ENCODE results near the gene DIS3L2.
A peak's percentile ranks its signal among the peaks of the same experiment; 100 is the strongest.
"Not testable (repeated sequence)": the region's sequence is repeated elsewhere in the genome, so short reads cannot be mapped to it uniquely, and the experiment has no call there.

DIS3L2 gene

DNA sequence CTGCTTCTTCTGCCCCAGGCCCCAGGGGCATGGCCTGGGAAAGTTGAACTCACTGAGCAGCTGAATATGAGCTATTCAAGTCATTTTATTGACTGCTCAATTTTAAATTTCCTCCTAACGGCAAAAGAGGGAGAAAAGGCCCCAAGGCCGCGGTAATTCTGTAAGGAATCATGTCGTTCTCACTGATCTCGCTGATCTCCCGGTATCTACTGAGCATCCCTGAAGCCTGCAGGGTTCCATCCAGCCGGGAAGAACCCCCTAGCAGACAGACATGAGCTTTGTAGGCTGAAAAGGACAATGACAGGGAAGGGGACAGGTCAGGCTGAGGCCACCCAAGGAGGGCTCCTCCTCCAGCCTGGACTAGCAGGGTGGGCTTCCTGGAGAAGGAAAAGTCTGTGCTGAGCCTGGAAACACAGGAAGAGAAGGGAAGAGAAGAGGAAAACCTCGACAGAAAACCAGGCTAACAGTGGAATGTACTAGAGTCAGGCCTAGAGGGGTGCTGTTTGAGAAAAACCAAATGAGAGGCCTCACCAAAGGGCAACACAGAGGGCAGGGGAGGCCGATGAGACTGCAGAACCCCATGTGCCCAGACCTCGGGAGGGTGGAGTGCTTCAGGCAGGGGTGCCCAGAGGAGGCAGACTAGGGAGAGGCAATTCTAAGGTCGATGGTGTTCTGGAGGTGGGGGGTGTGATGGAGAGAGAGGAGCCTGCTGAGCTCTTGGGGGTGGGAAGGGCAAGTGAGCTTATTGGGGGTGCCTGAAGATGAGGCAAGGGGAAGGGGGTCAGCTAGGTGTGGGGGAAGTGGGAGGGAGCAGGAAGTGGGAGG is 32.4 kb upstream of the DIS3L2 start:
- FAIRE-seq (no peak), DNase-seq (ENCODE audit: low spot score) (no peak)

DNA sequence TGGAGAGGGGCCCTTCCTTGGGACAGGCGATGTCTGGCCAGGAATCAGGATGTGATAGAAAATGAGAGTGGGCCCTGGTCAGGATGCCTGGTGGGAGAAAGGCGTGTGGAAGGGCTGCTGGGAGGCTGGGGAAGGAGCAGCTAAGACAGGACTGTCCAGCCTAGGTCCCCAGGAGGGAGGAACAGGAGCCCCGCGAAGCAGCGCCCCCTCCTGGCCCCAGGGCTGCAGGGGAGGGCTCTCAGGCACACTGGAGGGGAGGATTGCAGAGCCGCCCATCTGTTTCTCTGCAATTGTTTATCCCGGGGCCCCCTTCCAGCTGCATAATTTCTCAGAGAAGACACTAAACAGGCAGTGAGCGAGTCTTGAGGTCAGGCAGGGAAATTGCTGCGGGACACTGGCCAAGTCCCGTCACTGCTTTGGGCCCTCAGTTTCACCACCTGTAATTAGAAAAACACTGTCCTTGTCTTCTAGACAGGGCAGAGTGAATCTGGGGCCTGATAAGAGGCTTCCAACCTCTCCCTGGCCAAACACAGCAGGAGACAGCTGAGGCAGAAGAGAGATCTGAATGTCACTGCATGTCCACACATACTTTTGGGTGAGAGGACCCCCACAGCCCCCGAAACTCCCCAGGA is 31.4 kb upstream of the DIS3L2 start:
- DNase-seq (ENCODE audit: low spot score) (no peak), FAIRE-seq (no peak)

DNA sequence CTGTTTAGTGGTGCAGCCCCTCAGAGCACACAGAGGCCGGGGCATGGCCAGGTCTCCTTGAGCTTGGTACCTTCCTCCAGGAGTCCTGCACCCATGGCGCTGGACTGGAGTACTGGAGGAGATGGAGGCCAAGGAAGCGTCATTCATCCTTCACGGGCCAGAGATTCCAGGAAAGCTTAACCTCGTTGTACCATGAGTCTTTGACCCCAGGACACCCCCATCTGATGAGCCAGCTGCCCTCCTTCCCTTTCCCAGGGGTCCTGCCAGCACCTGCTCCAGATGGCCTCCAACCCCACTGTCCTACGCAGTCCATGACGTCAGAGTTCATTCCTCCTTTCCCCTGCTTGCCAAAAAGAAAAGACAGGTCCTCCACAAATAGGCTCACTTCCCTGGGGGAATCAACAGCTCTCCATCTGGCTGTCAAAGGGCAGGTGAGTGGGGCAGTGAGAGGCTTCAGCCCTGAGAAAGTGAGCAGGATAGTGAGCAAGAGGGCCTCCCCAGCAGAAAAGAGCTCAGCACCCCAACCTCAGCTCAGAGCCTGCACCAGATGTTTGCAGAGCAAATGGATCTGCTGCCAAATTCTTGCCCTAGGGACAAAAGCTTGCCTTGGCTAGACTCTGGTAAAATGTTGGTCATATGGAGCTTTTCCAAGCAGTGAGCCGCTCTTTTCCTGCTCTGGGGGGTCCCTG is 30.8 kb upstream of the DIS3L2 start:
- no peak for FAIRE-seq
- DNase-seq (ENCODE audit: low spot score): no peak

DNA sequence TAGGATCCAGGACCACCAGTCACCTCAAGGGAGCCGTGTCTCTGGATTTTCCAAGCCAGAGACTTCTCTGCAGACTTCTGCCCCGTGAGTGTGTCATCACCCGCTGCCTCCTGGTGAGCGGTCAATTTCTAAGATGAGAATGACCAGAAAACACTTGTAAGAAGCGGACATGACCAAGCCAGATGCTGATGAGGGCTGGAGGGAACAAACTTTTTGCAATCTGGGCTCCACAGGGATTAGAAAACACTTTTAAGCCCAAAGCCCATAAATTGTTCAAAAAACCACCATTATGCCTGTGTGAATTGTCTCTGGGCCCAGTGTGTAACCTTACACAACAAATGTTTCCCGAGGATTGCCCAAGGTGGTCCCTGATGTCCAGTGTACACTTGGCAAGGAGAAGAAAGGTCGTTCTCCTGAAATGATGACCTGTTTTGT is 30.0 kb upstream of the DIS3L2 start:
- DNase-seq (ENCODE audit: low spot score) (no peak), FAIRE-seq (no peak)

DNA sequence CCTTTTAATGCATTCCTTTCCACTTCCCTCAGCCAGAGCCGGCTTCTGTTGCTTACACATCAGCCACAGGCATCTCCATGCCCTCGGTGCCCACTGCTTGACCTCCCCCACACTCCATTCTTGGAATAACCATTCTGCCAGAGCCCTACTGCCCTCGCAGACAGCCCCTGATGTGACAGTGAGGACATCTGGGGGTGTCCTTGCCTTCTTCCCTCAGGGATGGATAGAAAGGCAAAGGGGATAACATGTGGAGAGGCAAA is 28.9 kb upstream of the DIS3L2 start:
- DNase-seq (ENCODE audit: low spot score) (peak; percentile 27), FAIRE-seq (no peak)

DNA sequence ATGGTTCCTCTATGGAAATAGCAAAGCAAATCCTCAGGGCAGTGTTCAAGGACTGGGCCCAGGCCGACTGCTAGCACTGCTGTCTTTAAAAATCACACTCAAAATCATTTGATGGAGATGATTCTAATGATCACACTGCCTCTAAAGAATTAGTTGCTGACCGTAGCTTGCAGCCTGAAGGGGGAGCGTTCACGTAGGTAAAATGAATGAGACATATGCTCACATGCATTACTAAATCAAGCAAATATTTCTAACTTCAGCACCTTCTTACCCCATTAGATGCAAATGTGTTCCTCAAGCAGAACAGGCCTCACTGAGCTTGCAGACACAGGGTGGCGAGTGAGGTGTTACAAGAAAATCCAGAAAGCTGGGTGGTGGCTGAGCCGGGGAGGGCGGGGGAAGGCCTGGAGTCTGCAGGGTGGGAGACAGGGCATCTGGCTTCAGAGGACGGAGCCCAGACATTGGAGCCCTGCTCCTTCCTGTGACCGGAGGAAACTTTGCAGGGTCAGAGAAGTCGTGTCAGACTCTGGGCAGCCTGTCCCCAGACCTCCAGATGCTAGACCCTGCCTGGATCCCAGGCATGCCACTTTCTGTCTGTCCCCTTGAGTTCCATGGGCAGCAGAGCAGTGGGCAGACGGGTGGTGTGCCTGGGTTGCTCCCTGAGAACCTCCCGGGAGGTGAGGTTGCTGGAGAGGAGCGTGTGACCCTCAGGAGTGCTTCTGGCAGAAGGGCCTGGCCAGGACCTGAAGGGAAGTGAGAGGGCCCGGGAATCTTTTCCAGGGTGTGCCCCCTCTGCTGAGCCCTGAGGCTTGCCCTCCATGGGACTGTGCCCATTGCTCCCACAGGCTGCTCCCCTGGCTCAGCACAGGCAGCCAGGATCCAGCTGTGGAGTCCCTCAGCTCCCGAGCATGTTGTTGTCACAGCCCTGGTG is 28.3 kb upstream of the DIS3L2 start:
- no peak for FAIRE-seq
- no peak for DNase-seq (ENCODE audit: low spot score)

DNA sequence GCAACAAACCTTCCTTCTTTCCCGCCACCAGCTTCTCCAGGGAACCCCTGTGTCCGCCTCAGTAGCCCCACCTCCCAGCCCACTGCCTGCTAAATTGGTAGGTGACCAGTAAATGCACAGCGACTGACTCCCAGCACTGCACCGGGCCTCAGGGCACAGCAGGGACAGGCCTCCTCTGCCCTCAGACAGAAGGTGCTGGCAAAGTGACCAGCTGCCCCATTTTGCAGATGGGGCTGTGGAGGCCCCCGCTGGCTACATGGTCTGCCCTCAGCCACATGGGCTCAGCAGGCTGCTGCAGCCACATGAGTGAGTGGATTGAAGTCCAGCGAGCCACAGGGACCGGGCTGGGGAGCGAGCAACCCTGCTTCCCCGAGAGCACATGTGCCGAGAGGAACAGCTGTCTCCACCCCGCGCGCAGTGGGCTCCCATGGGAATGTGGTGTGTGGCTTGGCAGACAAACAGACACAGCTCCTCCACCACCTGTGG is 27.6 kb upstream of the DIS3L2 start:
- DNase-seq (ENCODE audit: low spot score): no peak
- FAIRE-seq: no peak

DNA sequence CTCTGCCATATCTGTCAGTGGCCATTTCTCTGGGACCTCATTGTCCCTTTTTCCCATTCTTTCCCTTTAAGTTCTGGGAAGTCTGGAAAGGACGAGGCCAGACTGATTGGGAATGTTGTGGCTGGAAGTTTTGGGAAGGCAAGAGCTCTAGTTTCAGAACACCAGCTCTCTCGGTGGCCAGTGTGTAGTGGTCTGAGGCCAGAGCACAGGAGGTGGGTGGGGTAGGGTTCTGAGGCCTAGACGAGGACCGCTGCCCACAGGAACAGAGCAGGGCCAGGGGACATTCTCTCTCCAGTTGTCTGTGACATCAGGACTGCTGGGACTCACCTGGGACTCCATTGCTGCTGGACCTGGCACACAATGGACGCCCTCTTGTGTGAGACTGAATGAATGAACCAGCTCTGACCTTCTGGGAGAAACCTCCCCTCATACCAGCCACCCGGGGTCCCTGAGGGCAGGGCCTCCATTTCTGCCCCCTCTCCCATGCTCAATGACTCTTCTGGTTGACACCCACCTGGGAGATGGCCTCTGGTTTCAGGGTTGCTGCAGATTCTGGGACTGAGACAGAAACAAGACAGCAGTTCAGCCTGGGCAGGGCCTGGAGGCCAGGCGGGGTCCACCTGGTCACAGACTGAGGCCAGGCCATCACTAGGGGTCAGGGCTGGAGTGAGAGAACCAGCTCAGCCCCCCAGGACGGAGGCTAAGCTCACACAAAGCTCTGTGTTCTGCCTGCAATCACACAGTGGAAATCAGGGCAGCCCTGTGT is 26.9 kb upstream of the DIS3L2 start:
- no peak for DNase-seq (ENCODE audit: low spot score)
- FAIRE-seq: no peak

DNA sequence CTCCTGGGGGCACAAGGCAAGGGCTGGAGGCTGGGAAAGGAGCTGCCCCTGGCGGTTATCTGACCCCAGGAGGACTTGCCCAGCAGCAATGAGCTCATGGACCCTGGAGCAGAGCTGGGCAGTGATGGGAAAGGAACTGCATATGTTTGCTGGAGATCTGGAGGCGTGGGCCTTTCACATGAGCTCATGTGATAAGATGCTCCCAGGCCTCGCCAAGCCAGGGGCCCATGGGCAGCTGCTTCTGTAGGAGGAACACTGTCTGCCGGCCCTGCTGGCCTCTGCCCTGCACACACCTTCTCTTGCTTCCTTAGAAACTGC is 26.3 kb upstream of the DIS3L2 start:
- FAIRE-seq: no peak

DNA sequence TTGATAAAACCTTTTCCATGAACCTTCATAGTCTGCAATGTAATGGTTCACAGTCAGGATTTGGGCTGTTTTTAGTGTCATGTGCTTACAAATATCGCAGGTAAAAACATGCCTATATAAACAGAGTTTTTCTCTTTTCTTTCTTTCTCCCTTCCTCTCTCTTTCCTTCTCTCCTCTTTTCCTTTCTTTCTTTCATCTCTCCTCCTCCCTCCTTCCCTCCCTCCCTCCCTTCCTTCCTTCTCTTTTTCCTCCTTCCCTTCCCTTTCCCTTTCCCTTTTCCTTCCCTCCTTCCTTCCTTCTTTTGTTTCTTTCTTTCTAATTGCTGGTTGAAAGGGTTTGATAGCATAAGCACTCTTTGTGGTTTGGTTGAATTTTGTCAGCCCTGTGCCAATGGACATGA is 25.7 kb upstream of the DIS3L2 start:
- DNase-seq (ENCODE audit: low spot score) (no peak), FAIRE-seq (no peak)

More for the DNA sequence above, 26.3 kb upstream of the DIS3L2 start:
- no peak for DNase-seq (ENCODE audit: low spot score)

DNA sequence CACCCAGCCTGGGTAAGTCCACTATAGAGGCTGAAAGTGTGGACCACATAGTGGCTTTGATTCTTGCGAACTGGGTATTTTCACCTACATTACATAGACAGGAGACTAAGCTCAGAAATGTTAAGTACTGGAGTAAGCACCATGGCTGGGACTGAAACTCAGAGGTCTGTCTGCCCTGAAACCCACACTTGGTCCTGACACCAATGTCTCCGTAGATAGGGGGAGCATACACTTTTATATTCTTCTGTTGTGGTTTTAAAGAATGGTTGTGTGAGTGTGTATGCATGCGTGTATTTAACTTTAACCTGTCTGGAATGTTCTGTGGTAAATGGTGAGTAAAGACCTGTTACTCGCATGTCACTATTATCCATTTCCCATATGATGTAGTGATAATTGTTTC is 25.0 kb upstream of the DIS3L2 start:
- DNase-seq (ENCODE audit: low spot score): peak; percentile 14
- FAIRE-seq: no peak

DNA sequence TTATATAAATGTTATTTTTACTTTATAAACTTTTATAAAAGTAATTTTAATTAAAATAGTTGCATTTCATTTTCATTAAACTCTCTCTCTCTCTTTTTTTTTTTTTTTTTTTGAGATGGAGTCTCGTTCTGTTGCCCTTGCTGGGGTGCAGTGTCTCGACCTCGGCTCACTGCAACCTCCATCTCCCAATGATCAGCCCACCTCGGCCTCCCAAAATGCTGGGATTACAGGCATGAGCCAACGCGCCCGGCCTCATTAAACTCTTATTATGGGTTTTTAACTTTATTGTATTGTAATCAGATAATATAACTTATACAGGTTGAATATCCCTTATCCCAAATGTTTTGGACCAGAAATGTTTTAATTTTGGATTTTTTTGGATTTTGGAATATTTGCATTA is 24.5 kb upstream of the DIS3L2 start:
- DNase-seq (ENCODE audit: low spot score) (no peak), FAIRE-seq (no peak)

DNA sequence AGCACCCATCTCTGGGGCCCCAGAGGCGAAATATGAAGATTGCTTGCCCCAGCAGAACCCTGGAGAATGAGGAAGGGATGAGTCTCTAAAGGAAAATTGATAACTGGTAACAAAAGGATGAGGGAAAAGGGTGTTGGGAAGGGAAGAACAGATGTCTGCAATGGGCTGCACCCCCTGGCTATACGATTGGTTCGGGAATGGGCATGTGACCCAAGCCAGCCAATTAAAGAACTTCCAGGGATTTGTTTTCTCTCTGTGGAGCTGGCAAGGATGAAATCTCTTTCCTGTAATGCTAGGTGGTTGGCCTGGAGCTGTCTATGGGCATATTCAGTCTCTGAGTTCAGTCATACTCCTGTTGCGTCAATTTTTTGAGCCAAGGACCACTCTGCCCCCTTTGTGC is 22.5 kb upstream of the DIS3L2 start:
- DNase-seq (ENCODE audit: low spot score): no peak
- no peak for FAIRE-seq

DNA sequence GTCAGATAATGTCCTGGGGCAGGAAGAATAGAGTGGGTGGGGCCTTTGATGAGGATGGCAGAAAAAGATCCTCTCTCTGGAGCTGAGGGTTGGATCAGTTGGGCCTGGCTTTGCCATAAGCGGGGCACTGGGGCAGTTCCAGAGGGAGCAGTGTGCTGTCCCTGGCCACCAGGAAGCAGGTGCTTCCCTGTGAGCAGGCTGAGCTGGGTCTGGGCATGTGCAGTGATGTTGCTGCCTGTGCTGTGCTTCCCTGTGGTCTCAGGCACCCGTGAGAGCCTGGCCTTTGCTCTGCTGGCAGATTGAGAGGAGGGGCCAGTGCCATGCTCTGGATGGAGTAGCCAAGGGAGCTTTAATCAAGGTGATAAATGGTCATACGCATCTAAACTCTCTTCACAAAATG is 20.7 kb upstream of the DIS3L2 start:
- FAIRE-seq: no peak
- no peak for DNase-seq (ENCODE audit: low spot score)

DNA sequence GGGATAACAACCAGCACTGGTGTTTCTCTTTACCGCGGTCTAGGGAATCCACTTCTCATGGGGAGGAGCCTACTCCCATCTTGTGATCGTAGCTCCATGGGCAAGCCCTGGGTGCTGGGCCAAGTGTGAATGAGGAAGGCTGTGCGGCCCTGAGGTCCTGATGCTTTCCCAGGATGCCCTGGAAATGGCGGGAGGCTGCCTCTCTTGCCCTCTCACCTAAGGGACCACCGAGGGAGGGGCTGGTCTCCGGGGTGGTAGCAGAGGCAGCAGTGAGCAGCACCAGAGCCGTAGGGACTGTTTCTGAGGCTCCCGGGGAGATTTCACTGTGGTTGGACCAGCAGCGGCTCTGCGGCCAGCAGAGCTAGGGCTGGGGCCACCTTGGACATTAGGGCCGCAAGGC is 19.8 kb upstream of the DIS3L2 start:
- DNase-seq (ENCODE audit: low spot score) (no peak), FAIRE-seq (no peak)

DNA sequence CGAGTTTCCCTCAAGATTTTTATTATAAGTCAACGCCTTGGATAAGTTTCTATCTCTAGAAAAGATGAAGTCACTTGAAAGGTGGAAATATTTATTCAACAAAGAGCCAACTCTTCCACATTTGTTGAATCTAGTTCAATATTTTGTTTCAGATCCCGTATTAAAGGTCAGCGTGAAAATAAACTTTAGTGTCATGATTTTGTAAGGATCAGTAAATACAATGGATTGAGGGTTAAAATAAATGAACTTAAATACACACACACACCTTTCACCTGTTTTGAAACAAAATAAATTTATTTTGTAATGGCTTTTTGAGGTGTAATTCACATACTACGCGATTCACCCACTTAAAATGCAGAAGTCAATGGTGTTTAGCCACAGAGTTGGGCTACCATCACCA is 19.3 kb upstream of the DIS3L2 start:
- no peak for DNase-seq (ENCODE audit: low spot score)
- no peak for FAIRE-seq

DNA sequence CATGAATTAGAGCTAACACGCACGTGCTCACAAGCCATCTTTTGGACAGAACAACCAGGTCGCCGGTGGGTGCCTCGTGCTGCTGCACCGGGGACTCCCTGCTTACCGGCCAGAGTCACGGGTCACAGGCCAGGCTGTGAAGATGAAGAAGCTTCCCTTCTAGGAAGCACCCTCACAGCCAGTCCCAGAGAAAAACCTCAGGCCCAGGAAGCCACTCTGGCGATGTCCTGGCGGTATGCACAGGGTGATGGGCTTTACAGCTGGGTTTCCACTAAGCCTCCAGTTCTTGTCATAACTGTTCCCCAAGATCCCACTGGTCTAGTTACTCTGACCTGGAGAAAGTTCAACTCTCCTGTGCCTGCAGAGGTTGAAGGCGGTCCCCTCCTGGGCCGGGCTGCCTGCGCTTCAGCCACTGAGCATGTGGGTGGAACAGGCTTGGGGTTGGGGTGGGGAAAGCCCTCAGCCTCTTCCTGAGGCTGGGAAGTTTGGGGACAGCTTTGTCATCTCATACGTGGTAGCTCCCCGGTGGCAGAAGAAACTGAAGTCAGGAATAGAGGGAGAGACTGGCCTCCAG is 15.2 kb upstream of the DIS3L2 start:
- DNase-seq (ENCODE audit: low spot score) (no peak), FAIRE-seq (no peak)

DNA sequence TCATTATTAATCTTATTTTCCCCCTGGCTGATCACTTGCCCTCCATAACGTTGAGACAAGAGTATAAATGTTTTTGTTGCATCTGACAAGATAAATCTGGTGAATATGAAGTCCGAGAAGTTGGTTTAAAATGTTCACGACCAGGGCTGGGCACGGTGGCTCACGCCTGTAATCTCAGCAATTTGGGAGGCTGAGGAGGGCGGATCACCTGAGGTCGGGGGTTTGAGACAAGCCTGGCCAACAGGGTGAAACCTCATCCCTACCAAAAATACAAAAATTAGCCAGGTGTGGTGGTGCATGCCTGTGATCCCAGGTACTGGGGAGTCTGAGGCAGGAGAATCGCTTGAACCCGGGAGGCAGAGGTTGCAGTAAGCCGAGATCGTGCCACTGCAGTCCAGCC is 14.4 kb upstream of the DIS3L2 start:
- not testable (repeated sequence) for DNase-seq (ENCODE audit: low spot score); FAIRE-seq

DNA sequence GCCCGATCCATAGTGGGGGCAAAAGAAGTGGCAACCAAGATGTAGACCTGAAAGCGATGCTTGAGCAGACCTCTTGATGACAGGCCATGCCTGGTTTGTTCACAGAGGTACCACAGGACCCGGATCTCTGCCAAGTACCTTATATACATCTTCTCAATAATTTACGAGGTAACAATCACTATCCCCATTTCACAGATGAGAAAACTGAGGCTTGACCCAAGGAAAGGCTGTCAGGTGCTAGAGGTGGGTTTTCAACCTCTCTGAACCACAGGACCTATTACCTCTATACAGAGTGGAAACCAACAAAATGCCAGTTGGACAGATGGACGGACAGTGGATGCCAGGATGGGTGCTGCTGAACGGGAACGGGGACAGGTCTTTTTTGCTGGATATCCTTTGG is 13.8 kb upstream of the DIS3L2 start:
- FAIRE-seq (no peak), DNase-seq (ENCODE audit: low spot score) (no peak)

DNA sequence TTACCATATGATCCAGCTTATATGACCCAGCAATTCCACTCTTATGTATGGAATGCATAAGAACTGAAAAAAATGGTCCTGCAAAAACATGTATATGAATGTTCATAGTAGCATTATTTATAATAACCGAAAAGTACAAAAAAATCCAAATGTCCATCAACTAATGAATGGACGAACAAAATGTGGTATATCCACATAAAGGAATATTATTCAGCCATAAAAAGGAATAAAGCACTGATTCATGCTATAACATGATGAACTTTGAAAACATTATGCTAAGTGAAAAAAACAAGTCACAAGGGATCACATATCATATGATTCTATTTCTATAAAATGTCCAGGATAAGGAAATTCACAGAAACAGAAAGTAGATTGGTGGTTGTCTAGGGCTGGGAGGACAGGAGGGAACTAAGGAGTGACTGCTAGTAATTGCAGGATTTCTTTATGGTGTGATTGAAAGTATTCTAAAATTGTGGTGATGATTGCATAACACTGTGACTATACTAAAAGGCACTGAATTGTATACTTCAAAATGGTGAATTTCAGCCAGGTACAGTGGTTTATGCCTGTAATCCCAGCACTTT is 10.0 kb upstream of the DIS3L2 start:
- DNase-seq (ENCODE audit: low spot score) (no peak), FAIRE-seq (no peak)
